Limb (tissue), 2 donors: ENCODE results near the gene LRP6.

Experiments
- DNase-seq, 2 donors: peaks; one replicate each; pipeline ENCODE4 v3.0.0-alpha.2; 2016; ENCODE audit errors: extremely low spot score in 2 of 2

The LRP6 gene

DNA sequence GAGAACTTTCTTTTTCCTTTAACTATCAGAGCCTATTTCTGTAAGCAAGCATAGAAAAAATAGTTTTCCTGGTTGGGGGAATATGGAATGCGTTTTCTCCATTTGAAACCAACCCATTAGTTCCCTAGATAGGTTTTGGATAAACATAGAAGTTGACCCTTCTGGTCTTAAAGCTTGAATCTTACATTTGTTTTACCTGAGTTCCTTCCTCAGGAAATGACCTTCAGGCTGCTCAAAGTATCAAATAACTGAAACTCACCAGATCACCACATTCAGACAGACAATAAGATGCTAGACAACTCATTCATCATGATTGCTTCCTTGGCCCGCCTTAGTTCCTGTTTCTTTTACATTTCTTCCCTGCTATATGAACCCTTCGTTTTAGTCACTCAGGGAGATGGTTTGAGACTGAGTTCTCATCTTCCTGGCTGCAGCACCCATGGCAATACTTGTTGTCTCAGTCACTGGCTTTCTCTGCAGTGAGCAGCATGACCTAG lies 52.2 kb downstream of the LRP6 start:
- no peak for DNase-seq

GRCh38 chr12:12214201-12214600 lies 52.6 kb downstream of the LRP6 start:
- DNase-seq: no peak

DNA sequence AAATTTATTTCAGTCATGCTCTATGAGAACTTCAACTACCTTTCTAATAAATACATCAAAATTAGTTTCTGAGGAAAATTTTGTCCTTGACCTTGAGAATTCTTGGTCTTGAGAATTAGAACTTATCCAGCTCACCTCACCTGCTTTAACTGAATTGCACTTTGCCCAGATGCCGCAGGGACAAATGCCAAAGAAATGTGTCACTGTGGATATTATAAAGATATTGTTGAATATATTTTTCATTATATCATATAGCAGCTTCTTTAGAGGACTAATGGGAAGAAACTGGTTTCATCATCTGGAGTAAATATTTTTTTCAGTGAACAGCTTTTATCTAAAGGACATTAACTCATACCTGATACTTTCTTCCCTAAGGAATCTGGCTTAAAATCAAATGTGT lies 54.1 kb downstream of the LRP6 start:
- no peak for DNase-seq

DNA sequence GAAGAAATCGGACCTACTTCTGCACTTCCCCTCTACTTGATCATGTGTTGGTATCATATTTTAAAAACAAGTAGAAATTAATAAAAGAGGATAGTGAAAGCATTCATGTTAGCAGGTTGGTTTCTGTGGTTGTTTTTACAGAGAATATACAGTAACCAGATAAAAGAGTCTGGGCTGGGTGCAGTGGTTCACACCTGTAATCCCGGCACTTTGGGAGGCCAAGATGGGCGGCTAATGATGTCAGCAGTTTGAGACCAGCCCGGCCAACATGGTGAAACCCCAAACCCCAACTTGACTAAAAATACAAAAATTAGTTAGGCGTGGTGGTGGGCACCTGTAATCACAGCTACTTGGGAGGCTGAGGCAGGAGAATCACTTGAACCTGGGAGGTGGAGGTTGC lies 55.9 kb downstream of the LRP6 start:
- no peak for DNase-seq

DNA sequence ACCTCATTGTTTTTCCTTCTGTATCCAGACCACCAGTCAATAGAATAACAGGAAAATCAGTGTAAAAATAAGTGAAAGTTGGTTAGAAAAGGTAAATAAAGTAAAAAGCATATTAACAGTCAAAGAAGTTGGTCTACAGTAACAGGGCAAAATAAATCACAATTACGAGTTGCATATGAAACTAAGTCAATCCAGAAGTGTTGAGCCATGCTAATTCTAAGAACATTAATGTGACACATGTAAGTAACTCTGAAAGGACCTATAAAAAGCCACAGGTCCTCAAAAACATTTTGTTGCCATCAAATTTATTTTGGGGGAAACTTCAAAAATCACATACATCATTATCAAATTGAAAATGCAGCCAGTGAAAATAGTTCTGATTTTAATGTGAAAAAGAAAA lies 56.4 kb downstream of the LRP6 start:
- DNase-seq: no peak

- no peak for DNase-seq
Measured at GRCh38 chr12:12209675-12210074, 57.2 kb downstream of the LRP6 start.

- DNase-seq: no peak
Measured at GRCh38 chr12:12209043-12209442, 57.8 kb downstream of the LRP6 start.

- no peak for DNase-seq
Measured at GRCh38 chr12:12207746-12208145, 59.1 kb downstream of the LRP6 start.

DNA sequence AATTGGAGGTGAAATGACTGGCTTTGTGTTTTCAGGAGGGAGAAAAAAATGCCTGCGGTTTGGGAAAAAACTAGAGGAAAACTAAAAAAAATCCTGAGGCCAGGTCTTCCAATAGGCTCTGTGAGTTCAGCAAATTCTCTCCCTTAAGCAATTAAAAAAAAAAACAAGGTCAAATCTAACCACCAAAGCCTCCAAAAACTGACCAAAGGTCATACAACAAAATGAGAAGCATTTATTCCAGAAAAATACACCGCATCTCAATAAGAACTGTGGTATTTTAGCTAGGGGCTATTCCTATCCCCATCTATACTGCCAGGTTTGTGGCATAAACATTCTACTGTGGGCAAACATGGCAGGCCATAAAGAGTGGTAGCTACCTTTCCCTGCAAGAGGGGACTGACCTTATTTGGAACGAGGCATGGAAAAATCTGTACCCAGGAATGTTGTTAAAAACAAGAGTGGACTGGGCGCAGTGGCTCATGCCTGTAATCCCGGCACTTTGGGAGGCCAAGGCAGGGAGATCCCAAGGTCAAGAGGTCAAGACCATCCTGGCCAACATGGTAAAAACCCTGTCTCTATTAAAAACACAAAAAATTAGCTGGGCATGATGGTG lies 60.0 kb downstream of the LRP6 start:
- no peak for DNase-seq

DNA sequence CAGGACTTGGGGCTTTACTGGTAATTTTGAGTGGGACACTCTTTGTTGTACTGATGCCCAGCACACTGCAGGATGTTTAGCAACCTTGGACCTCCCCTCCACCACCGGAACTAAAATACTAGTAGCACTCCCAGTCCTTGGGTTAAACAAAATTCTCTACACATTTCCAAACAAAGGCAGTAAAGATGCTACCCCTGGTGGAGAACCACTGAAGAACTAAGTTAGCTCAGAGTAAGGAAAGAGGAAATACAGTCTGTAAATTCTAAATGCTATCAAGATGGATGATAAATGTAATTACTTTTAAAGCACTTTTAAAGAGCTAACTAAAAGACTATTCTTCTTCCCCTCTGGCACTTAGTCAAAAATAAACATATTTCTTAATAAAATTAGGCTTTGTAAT lies 64.1 kb downstream of the LRP6 start:
- DNase-seq: no peak

GRCh38 chr12:12202105-12202504 lies 64.7 kb downstream of the LRP6 start:
- no peak for DNase-seq

GRCh38 chr12:12201274-12201758 lies 65.5 kb downstream of the LRP6 start:
- no peak for DNase-seq

- DNase-seq: no peak
Measured at GRCh38 chr12:12200363-12200762, 66.5 kb downstream of the LRP6 start.

- DNase-seq: no peak
Measured at GRCh38 chr12:12198124-12198523, 68.7 kb downstream of the LRP6 start.

DNA sequence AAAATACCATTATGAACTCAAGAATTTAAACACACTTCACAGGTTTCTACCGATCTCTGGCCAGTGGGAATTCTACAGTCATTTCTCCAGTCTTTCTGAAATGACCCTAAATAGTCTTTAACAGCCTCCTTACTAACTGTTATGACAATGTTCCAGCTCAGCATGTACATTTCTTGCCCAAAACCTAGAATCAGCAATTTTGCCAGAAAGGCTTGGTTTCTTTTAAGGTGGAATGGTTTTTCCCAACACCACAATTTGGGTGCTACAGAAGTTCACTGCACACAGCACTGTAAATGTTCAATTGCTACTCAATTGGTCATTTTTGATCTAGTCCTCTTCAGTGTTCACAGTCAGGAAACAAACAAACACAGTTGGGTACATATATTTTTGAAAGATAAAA lies 69.7 kb downstream of the LRP6 start:
- no peak for DNase-seq

DNA sequence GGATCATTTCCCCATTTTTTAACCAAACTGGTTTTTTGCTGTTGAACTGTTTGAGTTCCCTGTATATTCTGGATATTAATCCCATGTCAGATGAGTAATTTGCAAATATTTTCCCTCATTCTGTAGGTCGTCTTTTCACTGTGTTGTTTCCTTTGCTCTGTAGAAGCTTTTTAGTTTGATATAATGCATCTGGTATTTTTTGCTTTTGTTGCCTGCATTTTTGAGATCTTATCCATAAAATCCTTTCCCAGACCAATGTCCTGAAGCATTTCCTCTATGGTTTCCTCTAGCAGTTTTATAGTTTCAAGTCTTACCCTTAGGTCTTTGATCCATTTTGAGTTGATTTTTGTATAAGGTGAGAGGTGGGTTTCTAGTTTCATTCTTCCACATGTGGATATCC lies 71.3 kb downstream of the LRP6 start:
- no peak for DNase-seq

GRCh38 chr12:12195081-12195480 lies 71.8 kb downstream of the LRP6 start:
- DNase-seq: no peak

- DNase-seq: no peak
Measured at GRCh38 chr12:12194206-12194605, 72.6 kb downstream of the LRP6 start.

- no peak for DNase-seq
Measured at GRCh38 chr12:12191008-12191407, 75.8 kb downstream of the LRP6 start.

- no peak for DNase-seq
Measured at GRCh38 chr12:12190087-12190809, 76.6 kb downstream of the LRP6 start.

- DNase-seq: no peak
Measured at GRCh38 chr12:12185414-12185813, 81.4 kb downstream of the LRP6 start.

DNA sequence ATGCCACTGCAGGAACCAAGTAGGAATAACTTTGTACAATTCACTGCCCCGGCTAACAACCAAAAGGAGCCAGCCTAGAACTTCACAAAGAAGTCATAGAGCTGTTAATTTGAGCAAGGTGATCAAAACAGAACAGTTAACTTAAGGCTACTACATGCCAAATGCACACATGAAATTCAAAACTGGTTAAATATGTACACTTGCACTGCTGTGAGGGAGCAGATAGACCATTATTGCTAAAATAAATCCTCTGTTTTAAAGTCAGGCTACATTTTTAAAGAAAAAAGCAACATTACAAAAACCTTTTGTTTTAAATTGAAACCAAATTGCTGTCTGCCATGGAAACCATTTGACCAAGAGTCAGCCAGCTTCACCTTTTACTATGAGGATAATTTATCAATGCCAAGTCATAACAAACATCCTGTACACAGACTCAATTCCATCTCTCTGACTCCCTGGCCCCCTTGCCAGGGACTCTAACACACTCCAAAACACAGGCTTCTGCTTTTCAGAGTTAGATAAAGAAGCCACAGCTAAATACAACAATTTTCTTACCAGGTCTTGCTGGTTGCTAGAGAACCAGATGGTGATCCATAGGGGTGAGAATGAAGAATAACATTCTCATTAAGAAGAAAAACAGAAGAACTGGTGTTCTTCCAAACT lies 84.0 kb downstream of the LRP6 start:
- no peak for DNase-seq

DNA sequence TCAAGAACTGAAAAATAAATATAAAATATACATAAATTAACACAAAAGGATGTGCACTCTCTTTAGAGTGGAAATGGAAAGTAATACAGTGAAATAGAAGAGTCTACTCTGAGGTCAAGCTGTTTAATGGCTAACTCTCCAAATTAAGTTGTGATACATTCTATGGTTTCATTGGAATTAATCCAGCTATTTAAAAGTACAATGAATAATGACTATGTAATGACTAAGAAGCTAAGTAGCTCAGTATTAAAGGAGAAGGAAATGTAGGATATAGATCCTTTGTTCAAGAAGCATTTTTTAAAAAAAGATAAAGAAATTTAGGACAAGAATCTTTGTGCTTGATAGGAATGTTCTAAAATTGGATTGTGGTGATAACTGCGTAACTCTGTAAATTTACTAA lies 85.3 kb downstream of the LRP6 start:
- no peak for DNase-seq
